HG03460 (cell line): Measurements from ENCODE around the gene ALG14.

Source experiments
- ATAC-seq: cut with Tn5 transposase; IDR thresholded peaks from one replicate; pipeline ENCODE4 v1.9.1; 2021; ENCODE audit not compliant: unreplicated experiment

The ALG14 gene

DNA sequence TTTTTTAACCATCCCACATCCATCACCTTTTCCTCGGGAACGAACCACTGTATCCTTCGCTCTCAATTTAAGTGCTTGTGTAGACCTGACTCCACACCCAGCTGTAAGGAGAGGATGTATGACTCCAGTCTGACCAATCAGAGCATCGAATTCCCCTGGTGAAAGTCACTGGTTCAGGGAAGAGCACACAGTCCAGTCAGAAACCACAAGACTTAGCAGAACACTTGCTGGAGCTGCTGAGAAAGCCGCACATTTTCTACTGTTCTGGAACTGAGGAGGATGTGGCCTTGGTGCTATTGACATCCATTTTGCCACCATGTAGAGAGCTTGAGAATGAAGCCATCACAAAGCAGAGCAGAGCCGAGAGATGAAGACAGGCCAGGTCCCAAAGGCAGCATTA lies 86.0 kb downstream of the ALG14 start:
- ATAC-seq = no peak

DNA sequence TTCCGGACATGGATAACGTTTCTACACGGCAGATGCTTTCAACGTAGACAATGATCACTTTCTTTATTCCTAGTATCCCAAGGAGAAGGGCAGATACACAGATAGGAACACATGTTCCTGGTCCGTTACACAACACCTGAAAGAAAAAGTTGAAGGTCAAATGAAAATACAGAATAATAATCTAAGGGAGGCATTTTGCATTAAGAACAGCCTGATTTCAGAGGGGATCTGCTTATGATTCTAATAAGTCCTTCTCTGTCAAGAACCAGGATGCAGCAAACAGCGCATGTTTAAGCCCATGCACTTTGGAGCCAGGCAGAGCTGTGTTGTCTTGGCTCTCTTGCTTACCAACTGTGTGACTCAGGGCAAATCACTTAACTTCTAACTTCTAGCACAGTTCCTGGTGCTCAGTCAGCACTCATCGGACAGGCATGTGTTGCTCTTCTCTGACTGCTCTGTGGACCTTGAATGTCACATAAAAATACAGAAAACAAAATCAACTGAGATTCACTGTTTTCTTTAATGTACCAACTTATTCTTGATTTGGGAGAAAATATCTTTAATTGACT lies 89.5 kb downstream of the ALG14 start:
- no peak for ATAC-seq

GRCh38 chr1:94982398-94982797 lies 90.4 kb downstream of the ALG14 start:
- ATAC-seq = no peak

- no peak for ATAC-seq
Measured at GRCh38 chr1:94981575-94981973, 91.2 kb downstream of the ALG14 start.

GRCh38 chr1:94980582-94981574 lies 91.9 kb downstream of the ALG14 start:
- no peak for ATAC-seq

DNA sequence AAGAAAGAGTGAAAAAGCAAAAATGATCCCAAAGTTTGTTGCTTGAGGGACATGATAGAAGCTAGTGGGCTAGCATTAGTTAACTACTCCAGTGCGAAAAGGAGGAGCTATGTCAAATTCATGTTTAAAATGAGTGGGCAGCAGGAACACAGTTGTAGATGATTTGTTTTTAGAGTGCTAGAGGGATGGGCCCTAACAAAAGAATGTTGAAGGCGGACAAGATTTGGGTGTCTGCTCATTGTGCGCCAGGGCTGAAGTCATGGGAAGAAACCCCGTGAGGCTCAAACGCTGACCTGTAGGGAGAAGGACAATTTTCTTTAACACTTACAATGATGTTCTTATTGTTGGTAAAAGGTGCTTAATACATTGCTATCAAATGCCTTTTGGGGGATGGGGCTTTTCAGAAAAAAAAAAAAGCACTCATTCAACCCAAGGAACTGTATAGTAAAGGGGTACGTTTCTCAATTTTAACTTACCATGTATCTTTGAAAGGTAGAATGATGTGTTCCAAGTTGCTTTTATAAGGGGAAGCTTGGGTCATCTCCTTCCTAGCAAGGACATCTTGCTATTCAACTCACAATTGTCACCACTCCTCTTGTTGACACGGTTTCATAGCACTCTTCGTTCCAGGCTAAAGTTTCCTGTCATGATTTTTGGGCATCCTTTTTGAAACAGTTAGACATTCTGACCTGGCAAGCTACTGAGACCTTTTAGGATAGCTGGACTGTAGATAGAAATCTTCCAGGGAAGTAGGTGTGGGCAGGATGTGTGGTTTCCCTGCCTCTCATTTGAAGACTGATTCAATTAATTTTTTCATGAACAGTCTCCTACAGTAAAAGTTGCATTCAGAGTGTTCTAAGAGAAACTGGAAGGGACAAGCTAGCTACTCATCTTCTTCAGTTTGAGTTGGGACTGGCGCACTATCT lies 92.8 kb downstream of the ALG14 start:
- no peak for ATAC-seq

DNA sequence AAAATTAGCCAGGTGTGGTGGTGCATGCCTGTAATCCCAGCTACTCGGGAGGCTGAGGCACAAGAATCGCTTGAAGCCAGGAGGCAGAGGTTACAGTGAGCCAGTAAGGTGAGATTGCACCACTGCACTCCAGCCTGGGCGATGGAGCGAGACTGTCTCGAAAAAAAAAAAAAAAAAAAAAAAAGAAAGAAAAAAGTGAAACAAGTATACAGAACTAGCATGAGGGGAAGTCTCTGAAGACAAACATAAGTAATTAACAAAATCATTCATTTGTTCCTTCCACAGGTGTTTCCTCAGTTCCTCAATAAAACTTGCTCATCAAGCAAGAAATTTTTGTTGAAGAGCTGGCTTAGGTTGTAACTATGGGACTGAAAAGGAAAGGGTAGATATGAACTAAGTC lies 93.6 kb downstream of the ALG14 start:
- ATAC-seq = no peak

DNA sequence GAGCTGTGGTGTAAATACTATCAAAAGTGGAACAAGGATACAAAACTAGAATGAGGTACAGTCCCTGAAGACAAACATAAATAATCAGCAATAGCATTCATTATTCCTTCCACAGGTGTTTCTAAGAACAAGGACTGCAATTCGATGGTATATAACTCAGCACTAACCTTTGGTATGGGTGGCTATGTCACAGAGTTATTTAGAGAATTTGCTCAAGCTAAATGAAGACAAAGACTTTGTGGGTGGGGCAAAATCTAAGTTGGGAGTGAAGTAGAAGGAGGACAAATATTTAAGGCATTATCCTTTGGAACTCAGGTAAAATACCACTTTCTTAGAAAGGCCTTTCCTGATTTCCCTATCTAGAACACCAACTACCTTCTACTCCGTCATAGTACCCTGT lies 94.3 kb downstream of the ALG14 start:
- no peak for ATAC-seq

DNA sequence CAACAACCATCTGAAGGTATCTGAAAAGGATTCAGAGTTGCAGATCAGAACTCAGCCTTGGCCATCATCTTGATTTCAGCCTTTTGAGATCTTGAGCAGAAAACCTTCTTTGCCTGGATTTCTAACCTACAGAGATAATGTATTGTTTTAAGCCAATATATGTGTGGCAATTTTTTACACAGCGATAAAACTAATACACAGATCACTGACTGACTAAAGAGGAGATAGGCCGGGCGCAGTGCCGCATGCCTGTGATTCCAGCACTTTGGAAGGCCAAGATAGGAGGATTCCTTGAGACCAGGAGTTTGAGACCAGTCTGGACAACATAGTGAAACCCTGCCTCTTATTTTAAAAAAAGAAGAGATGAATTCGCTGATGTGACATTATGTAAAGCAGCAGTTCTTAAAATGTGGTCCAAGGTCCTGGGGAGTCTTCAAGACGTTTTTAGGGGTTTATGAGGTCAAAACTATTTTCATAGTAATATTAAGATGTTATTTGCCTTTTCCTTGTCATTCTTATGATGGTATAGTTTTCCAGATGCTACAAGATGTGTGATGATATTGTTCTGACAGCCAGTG lies 95.7 kb downstream of the ALG14 start:
- no peak for ATAC-seq

- no peak for ATAC-seq
Measured at GRCh38 chr1:94974824-94975223, 97.9 kb downstream of the ALG14 start.

DNA sequence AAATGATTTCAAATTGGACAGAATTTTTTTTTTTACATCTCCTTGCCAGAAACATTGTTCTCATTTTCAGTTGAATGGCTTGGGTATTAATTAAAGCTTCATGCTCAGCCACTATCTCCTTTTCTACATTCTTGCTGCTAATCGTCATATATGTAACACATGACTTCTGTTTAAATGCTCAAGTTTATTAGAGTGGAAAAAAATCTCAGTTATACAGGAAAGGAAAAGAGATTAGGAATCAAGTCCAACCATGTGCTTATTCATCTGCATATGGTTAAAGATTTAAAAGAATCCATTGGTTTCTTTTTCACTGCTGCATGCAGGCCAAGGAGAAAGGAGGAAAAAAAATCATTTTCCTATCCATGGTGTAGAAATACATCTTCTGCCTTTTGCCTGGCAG lies 98.5 kb downstream of the ALG14 start:
- no peak for ATAC-seq

DNA sequence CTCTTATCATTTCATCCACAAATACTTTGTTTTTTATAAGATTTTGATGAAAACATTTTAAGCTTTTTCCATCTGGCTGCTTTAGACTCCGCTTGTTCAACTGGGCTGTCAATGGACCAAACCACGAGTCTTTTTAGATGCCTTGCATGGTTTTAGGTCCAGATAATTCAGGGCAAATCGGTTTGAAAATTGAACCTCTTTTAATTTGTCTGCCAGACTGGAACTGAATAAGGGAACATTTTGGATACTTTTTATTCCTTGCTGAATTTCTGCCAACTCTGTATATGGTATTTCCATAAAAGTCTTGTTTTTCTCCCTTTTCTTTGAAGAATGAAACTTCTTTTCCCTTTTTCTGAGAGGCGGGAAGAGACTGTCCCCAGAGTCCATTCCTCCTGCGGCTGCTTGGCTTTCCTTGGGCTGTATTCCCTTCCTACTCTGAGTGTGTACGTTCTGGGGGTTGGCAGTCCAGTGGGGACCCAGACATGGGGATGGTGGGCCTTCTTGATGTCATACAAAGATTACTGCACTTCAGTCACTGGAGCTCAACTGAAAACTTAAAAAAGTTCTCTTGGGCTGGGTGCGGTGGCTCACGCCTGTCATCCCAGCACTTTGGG lies 99.3 kb downstream of the ALG14 start:
- no peak for ATAC-seq

- no peak for ATAC-seq
Measured at GRCh38 chr1:94971491-94971924, 101.2 kb downstream of the ALG14 start.

- no peak for ATAC-seq
Measured at GRCh38 chr1:94970783-94971182, 102.0 kb downstream of the ALG14 start.

GRCh38 chr1:94969137-94969536 lies 103.6 kb downstream of the ALG14 start:
- no peak for ATAC-seq

GRCh38 chr1:94966033-94966432 lies 106.7 kb downstream of the ALG14 start:
- no peak for ATAC-seq

DNA sequence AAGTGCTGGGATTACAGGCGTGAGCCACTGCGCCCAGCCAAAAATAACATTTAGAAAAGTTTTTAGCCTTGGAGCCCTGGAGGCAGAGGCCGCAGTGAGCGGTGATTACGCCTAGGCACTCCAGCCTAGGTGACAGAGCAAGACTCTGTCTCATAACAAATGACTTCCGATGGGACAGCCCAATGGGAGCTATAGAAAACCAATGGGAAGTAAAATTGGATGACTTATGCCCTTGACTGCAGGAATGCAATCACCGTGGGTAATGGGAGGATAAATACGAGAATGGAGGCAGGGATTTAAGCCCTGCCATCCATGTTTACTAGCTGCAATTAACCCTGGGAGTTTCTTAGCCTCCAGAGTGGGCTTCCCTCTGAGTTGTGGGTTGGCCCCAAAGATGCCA lies 108.9 kb downstream of the ALG14 start:
- no peak for ATAC-seq

DNA sequence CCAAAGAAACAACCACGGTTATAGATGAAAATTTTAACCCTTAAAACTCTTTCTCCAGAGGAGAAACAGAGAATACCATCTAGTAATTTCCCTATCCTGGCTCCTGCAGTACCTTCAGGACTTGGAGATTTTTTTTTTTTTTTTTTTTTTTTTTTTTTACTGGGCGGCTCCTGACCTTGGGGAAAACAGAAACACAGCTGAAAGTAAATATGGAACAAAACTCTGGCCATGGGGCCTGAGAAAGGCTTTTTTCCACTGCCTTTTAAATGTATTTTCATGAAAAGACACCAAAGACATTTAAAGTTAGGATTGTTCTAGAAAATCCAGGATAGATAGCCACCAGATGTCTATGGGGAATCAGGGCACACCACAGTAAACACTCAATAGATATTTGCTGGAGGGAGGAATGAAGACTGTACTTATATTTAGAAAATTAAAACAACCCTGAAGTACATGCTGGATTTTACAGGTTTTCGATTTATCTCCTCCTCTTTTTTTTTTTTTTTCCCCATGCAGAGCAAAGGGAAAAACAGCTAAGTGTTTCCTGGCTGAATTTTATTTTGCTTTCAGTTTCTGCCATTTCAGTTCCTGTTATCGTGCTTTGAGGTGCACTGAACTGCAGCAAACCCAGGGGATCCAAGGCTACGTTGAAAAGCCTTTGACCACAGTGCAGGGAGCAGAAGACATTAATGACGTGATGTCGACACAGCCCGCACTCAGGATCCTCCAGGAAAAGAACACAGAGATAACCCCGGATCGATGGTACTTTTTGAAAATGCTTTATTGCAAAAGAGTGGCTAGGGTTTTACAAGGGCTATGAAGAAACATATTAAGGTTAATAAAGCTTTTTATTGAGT lies 110.1 kb downstream of the ALG14 start:
- peak; percentile 96 for ATAC-seq

DNA sequence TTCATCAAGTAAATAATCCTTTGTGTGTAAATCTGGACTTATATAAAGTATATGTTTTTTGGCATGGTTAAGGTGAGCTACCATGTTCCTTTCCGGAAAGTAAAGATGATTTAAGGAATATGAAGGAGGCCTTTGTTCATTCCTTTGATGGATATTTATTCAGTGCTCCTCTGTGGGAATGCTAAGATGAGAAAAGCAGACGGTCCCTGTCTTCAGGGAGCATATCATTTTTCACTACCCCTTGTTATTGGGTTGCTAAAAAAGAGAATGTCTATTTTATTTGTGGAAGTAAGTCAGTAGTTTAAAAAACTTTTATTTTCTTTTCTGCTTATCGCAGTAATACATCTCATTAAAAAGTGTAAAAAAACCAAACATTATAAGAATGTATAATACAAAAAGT lies 110.8 kb downstream of the ALG14 start:
- no peak for ATAC-seq

DNA sequence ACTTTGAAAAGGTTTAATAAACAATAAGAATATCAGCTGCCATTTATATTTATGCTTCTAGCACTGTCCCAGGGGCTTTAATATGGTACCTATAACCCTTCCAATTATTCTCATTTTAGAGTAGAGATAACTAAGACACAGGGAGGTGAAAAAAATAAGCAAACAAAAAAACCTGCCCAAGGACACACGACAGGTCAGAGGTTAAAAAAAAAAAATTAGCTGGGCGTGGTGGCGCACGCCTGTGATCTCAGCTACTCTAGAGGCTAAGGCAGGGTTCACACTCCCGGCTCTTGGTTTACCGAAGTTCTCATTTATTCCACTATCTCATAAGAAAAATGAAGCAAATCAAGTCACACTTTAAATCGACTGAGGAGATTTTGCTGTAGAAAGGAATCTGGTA lies 111.2 kb downstream of the ALG14 start:
- no peak for ATAC-seq
